Measurements from ENCODE around the gene SMURF2.
A peak's percentile ranks its signal among the peaks of the same experiment; 100 is the strongest.

SMURF2 gene

GRCh38 chr17:64534187-64534586 is 127.9 kb downstream of the SMURF2 start:
- peak; percentile 10 for DNase-seq

- no peak for DNase-seq
Observed at GRCh38 chr17:64533784-64534183, 128.3 kb downstream of the SMURF2 start.

DNA sequence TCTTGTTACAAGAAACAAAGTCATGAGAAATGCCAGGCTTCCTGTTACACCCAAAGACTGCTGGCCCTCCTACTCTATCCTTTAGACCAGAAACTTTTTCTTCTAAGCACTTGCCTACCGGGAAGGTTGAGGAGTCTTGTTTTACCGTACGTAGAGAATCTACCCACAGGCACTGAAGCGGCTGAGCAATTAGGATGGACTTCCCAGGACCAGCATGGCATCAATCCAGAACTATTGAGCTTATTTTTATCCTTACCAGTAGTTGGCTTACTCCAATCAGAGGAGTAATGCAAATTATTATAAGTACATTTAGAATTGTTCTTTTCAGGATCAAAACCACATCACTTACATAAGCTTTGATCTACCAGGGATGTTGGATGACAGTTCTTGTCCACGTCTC is 129.7 kb downstream of the SMURF2 start:
- DNase-seq: no peak

DNA sequence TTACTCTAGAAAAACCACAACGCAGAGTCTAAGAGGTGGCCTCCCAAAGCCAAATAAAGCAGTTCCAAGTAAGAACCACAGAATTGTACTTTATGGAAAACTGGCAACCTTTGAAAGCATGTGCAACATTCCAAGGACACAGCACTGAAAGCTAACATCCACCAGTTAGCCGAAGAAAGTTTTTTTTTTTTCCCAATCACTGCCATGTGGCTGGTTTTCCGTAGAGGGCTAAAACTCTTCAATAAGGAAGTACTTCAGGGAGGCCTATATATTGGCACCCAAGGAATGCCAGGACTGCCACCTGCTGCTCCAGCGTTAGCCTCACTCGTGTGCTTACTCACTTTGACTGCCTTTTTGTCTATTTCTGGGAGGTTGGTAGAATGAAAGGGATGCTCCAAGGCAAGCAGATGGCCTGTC is 130.1 kb downstream of the SMURF2 start:
- DNase-seq: no peak

DNA sequence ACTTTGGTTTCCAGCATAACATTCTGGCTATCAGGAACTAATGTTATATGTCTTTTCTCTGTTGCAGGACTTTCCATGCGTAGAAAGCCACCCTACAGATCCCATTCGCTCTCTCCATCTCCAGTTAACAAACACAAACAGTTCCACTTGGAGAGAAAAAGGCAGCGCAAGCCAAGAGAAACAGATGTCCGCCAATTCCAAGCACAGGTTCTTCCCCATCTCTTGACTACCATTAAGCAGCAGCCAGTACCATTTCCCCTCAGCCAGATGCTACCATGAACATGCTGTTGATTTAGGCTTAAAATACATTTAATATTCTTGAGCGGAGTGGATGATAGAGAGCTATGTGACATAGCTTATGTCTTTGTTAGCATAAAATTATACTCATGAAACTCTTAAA is 132.9 kb downstream of the SMURF2 start:
- DNase-seq: no peak

DNA sequence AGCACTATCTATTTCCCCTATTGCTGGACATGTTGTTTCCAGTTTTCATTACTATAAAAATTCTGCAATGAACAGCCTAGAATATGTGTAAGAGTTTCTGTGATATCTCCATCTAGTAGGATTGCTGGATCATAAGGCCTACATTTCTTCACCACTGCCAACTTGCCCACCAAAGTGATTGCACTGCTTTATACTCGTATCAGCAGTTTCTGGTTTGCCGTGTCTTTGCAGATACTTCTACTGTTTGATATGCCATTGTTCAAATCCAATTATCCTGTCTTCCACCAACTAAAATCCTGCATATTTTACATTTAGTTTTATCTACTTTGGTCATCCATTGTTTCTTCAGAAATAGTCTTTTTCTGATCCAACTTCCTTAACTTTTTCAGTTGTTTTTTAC is 134.2 kb downstream of the SMURF2 start:
- no peak for DNase-seq

DNA sequence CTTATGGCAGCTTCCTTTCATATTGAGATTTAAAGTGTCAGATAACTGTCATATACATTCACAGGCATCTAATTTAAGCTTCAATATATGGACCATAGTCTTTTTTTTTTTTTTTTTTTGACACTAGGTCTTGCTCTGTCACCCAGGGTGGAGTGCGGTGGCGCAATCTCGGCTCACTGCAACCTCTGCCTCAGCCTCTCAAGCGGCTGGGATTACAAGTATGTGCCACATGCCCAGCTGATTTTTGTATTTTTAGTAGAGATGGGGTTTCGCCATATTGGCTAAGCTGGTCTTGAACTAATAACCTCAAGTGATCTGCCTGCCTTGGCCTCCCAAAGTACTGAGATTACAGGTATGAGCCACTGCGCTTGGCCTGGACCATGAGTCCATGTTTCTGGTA is 141.7 kb downstream of the SMURF2 start:
- DNase-seq: no peak

- DNase-seq: no peak
Observed at GRCh38 chr17:64519601-64520000, 142.5 kb downstream of the SMURF2 start.

DNA sequence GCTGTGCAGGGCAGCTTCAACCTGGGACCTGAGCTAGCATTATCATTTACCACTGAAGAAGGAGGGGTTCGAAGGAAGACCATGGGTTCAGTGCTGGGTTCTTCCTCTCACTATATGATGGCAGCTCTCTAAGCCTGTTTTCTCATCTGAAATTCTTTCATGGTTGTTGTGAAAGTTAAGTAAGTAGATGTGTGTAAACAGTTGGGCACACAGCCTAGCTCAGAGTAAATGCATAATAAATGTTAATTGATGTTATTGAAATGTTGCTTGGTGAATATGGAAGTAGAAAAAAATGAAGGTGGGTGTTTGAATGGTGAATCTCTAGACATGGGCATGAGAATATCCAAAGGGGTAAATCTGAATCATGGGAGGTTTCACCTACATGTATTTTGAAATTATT is 146.3 kb downstream of the SMURF2 start:
- DNase-seq: no peak

DNA sequence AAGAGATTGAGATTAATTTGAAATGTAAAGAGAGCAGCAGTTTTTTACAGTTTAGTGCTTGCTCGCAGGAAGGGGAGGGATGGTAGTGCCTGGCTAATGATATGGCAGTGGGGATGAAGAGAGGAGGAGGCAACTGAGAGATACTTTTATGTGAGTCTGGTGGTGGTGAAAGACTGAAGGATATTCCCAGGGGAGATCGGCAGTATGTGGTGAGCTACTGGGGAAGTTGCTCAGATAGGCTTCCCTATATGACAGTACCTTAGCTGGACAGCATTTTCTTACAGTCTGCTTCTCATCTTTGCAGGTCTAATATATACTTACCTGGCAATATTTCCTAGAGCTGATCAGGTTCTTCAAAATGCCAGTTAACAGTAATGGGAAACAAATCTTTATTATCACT is 146.7 kb downstream of the SMURF2 start:
- no peak for DNase-seq

DNA sequence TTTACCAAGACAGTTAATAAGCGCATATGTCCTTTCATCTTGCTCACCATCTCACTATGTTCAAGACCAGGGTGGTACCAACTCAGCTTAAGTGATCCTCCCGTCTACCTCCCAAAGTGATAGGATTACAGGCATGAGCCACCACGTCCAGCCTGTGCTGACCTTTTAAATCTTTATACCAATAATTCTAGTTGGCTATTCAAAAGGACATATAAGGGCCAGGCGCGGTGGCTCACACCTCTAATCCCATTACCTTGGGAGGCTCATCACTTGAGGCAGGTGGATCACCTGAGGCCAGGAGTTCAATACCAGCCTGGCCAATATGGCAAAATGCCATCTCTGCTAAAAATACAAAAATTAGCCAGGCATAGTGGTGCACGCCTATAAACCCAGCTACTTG is 152.9 kb downstream of the SMURF2 start:
- no peak for DNase-seq

- DNase-seq: no peak
Observed at GRCh38 chr17:64508683-64509082, 153.4 kb downstream of the SMURF2 start.

GRCh38 chr17:64507413-64507782 is 154.7 kb downstream of the SMURF2 start:
- peak; percentile 35 for DNase-seq

DNA sequence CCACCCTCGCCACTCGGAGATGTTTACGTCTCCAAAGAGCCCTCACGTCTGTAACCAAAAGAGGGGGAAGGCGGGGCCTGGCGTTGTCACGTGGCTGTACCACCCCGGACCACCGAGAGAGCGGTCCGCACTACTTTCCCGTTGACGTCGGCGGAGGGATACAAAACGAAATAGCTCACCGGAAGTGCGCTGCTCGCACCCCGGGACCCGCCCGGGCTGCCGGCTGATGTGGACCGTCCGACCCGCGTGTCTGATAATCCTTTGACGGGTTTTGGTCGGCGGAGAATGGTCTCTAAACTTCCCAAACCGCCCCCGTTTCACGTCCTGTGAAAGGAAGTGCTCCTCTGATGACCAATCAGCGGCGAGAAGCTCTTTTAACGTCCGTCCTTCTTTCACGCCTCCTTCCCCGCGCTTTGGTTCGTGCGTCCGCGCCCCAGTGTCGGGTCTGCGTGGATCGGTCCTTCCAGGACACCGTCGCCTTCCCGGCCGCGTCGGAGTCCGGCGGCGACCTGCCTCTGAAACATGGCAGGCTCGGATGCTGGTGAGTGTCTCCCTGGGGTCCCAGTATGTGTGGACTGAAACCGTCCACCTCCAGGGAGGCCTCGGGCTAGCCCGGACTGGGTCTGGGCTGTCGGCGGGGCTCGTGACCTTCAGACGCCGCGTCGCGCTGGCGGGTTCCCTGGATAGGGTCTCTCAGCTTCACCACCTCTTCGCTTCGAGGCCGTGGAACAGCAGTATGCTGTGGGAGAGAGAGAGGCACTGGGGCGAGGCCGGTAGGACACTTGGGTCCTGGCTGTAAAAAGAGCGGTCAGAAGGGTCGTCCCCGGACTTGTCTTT is 155.3 kb downstream of the SMURF2 start, which contains the start of gene CEP95:
TSS of gene CEP95 (plus strand) at position 402 of the 837 bp plus-strand sequence. CDS start at position 523, 121 bp downstream.
- DNase-seq: peak; percentile 97

GRCh38 chr17:64506201-64506575 is 155.9 kb downstream of the SMURF2 start, which contains the start of gene DDX5:
Gene DDX5, minus strand, starts transcription at chr17:64506289. Its CDS starts 170 bp downstream, at chr17:64506119.
- peak; percentile 98 for DNase-seq

GRCh38 chr17:64505340-64506200 is 156.5 kb downstream of the SMURF2 start:
- peak; percentile 91 for DNase-seq

- no peak for DNase-seq
Observed at GRCh38 chr17:64504769-64505339, 157.3 kb downstream of the SMURF2 start.

- DNase-seq: no peak
Observed at GRCh38 chr17:64503821-64504768, 158.0 kb downstream of the SMURF2 start.

GRCh38 chr17:64503341-64503740 is 158.8 kb downstream of the SMURF2 start:
- DNase-seq: no peak

- DNase-seq: no peak
Observed at GRCh38 chr17:64502809-64503208, 159.3 kb downstream of the SMURF2 start.

- DNase-seq: no peak
Observed at GRCh38 chr17:64502021-64502420, 160.1 kb downstream of the SMURF2 start.

Data from CD4-positive, alpha-beta T cell treated with Interleukin-6 for 4 hours (primary cell).